Measurements from ENCODE around the gene WDFY4. TPM values are rescaled to one million over a fixed set of nuclear protein-coding genes. Genes with fewer than 3 reads are reported as not detected.

The WDFY4 gene
- total and polyA plus RNA-seq, 4 donors: 4.6 to 26.9 (median 13.5) TPM

GRCh38 chr10:48797830-48798229, 113.2 kb downstream of the WDFY4 start:
- WGBS, 2 donors: 82 to 83% methylated on average over 4 of the region's 4 CpGs
- Histone ChIP-seq H3K4me3 (no peak overlapping the region), H3K27me3 (ENCODE audit: control insufficient read depth in 3 of 3, insufficient read depth in 3 of 3, low read length in 2 of 3) (peaks cover 0 to 7% (median 0%) of the 10 kb centered on the region in 3 donors), H3K9ac (ENCODE audit: insufficient read depth in 1 of 2, low read length in 2 of 2) (no peak overlapping the region), H3K4me1 (ENCODE audit: control insufficient read depth in 5 of 5, insufficient read depth in 5 of 5, low read length in 5 of 5) (peaks cover 0 to 2% (median 0%) of the 10 kb centered on the region in 5 donors), H3K27ac (ENCODE audit: low read depth in 1 of 2, low read length in 1 of 2) (no peak overlapping the region), H3K36me3 (ENCODE audit: control insufficient read depth in 4 of 4, insufficient read depth in 4 of 4, low read length in 4 of 4) (no peaks in the 10 kb centered on the region), H3K9me3 (ENCODE audit: control insufficient read depth in 4 of 4, insufficient read depth in 3 of 4, low read length in 3 of 4) (peaks cover 0 to 4% (median under 1%) of the 10 kb centered on the region in 4 donors)
- no peak for TF ChIP-seq CTCF (IDR thresholded peaks at IDR 0.05; ENCODE audit: control extremely low read depth, extremely low read depth)
- DNase-seq (no peak), ATAC-seq (ENCODE audit: insufficient read depth, low FRiP score) (no peak)

DNA sequence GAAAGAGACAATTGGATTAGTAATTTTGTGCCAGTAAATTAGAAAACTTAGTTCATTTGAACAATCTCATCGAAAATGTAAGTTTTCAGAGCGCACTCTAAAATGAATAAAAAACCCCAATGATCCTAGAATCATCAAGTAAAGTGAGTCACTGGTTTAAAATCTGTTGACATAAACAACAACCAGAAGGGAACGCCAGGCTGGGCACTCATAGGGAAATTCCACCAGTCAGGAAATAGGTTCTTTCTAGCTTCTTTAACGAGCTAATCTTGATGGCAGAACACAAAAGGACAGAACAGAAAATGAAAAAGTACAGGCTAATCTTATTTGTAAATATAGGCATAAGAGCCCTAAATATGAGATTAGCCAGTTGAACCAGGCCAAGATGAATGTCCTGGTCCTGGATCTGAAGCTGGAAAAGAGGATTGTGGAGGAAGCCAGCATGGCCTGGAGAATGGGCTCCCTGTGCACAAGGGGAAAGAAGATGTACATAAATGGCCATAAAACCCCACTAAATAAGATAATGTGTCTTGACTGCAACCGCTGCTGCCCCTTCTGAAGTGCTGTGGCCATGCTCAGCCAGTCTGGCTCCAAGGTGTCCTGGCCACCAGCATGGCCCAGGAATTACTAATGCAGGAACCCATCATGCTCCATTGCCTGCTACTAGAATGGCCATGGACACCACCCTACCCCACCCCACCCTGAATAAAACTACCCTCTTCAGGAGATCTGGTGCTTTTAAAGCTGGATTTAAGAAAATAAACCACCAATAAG, 114.0 kb downstream of the WDFY4 start:
- H3K9ac ChIP-seq (ENCODE audit: insufficient read depth in 1 of 2, low read length in 2 of 2): no peak overlapping the region
- H3K9me3 ChIP-seq (ENCODE audit: control insufficient read depth in 4 of 4, insufficient read depth in 3 of 4, low read length in 3 of 4): peaks cover 0 to 6% (median under 1%) of the 10 kb centered on the region in 4 donors
- H3K4me3 ChIP-seq: no peak overlapping the region
- peak; percentile 50 for ATAC-seq (ENCODE audit: insufficient read depth, low FRiP score)
- 62 to 75% methylated on average over 5 of the region's 5 CpGs for WGBS, 2 donors
- peak overlapping the region in 1 of 2 donors; percentile 68 for H3K27ac ChIP-seq (ENCODE audit: low read depth in 1 of 2, low read length in 1 of 2)
- H3K4me1 ChIP-seq (ENCODE audit: control insufficient read depth in 5 of 5, insufficient read depth in 5 of 5, low read length in 5 of 5): peaks cover 0 to 2% (median 0%) of the 10 kb centered on the region in 5 donors
- no peak for TF ChIP-seq CTCF (IDR thresholded peaks at IDR 0.05; ENCODE audit: control extremely low read depth, extremely low read depth)
- peaks cover 0 to 7% (median 0%) of the 10 kb centered on the region in 3 donors for H3K27me3 ChIP-seq (ENCODE audit: control insufficient read depth in 3 of 3, insufficient read depth in 3 of 3, low read length in 2 of 3)
- H3K36me3 ChIP-seq (ENCODE audit: control insufficient read depth in 4 of 4, insufficient read depth in 4 of 4, low read length in 4 of 4): no peaks in the 10 kb centered on the region
- DNase-seq: no peak

- Histone ChIP-seq H3K27me3 (ENCODE audit: control insufficient read depth in 3 of 3, insufficient read depth in 3 of 3, low read length in 2 of 3) (peaks cover 0 to 7% (median 0%) of the 10 kb centered on the region in 3 donors), H3K36me3 (ENCODE audit: control insufficient read depth in 4 of 4, insufficient read depth in 4 of 4, low read length in 4 of 4) (no peaks in the 10 kb centered on the region), H3K4me1 (ENCODE audit: control insufficient read depth in 5 of 5, insufficient read depth in 5 of 5, low read length in 5 of 5) (peaks cover 0 to 8% (median 0%) of the 10 kb centered on the region in 5 donors), H3K27ac (ENCODE audit: low read depth in 1 of 2, low read length in 1 of 2) (peak overlapping the region; percentile 24 to 43), H3K4me3 (no peak overlapping the region), H3K9me3 (ENCODE audit: control insufficient read depth in 4 of 4, insufficient read depth in 3 of 4, low read length in 3 of 4) (peaks cover 0 to 6% (median under 1%) of the 10 kb centered on the region in 4 donors), H3K9ac (ENCODE audit: insufficient read depth in 1 of 2, low read length in 2 of 2) (no peak overlapping the region)
- TF ChIP-seq CTCF (IDR thresholded peaks at IDR 0.05; ENCODE audit: control extremely low read depth, extremely low read depth): no peak
- ATAC-seq (ENCODE audit: insufficient read depth, low FRiP score) (no peak), DNase-seq (no peak)
- WGBS, 2 donors: 79 to 81% methylated on average over 17 of the region's 17 CpGs
Observed at GRCh38 chr10:48799341-48800006, 114.8 kb downstream of the WDFY4 start.

Measured in lung (tissue), 12 donors.